HL-60 (cell line): ENCODE measurements around the gene CFAP100.

Experiments used
- POLR2AphosphoS5 ChIP-seq: IDR thresholded peaks from 2 replicates; pipeline ENCODE4 v1.6.1; 2012; ENCODE audit warnings: low read depth
- TF ChIP-seq, protein P1 (sequence below): IDR thresholded peaks from one replicate; pipeline ENCODE4 v1.5.1; 2011; ENCODE audit warnings: low read length, control low read depth, inconsistent platforms; ENCODE audit not compliant: insufficient read depth

DNA sequence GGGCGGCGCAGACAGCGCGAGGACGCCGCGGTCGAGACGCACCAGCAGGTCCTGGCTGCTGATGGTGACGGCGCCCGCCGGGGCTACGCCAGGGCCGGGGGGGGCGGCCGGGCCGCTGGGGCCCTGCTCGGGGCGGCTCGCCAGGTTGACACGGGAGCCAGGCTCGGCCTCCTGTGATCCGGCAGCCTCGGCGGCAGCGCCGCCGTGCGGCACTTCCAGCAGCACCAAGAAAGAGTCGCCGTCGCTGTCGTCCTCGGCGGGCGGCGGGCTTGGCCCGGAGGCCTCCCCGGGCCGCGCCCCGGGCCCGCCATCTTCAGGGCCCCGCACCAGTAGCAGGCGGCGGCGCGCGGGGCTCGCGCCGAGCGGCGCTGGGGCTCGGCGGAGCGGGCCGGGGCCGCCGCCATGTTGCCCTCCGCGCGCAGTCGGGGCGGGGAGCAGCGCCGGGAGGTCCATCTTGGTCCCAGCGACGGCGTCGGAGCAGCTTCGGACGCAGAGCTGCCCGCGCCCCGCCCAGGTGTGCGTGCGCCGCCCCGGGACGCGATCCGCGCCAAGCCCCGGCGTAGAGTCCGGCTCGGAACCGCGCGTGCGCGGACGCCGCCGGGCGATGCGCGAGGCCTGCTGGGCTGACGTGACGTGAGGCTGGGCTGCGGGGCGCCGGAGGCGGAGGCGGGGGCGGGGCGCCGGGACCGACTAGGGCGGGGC, 80.9 kb downstream of the CFAP100 start, which contains the start of gene ZXDC:
- 0 out of 2 replicates have a peak, but pooled peaks have one; percentile 51 for TF ChIP-seq POLR2AphosphoS5
- TF ChIP-seq, protein P1, sequence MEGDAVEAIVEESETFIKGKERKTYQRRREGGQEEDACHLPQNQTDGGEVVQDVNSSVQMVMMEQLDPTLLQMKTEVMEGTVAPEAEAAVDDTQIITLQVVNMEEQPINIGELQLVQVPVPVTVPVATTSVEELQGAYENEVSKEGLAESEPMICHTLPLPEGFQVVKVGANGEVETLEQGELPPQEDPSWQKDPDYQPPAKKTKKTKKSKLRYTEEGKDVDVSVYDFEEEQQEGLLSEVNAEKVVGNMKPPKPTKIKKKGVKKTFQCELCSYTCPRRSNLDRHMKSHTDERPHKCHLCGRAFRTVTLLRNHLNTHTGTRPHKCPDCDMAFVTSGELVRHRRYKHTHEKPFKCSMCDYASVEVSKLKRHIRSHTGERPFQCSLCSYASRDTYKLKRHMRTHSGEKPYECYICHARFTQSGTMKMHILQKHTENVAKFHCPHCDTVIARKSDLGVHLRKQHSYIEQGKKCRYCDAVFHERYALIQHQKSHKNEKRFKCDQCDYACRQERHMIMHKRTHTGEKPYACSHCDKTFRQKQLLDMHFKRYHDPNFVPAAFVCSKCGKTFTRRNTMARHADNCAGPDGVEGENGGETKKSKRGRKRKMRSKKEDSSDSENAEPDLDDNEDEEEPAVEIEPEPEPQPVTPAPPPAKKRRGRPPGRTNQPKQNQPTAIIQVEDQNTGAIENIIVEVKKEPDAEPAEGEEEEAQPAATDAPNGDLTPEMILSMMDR, result peak; percentile 19
